ENCODE data around the gene HPS4.

Gene HPS4

GRCh38 chr22:26433805-26434204, 49.8 kb downstream of the HPS4 start:
- H3K4me3 ChIP-seq (ENCODE audit: control insufficient read depth, low read depth, low read length): no peak overlapping the region
- no peak for TF ChIP-seq CTCF (IDR thresholded peaks at IDR 0.05; ENCODE audit: control insufficient read depth, insufficient read depth, low read depth, low read length, missing control alignments)
- no peak for DNase-seq (ENCODE audit: low read depth)

GRCh38 chr22:26432619-26433311, 50.8 kb downstream of the HPS4 start:
- DNase-seq (ENCODE audit: low read depth): no peak
- no peak overlapping the region for H3K4me3 ChIP-seq (ENCODE audit: control insufficient read depth, low read depth, low read length)
- TF ChIP-seq CTCF (IDR thresholded peaks at IDR 0.05; ENCODE audit: control insufficient read depth, insufficient read depth, low read depth, low read length, missing control alignments): no peak

- H3K4me3 ChIP-seq (ENCODE audit: control insufficient read depth, low read depth, low read length): no peak overlapping the region
- no peak for DNase-seq (ENCODE audit: low read depth)
- no peak for TF ChIP-seq CTCF (IDR thresholded peaks at IDR 0.05; ENCODE audit: control insufficient read depth, insufficient read depth, low read depth, low read length, missing control alignments)
Observed at GRCh38 chr22:26431261-26431995, 52.2 kb downstream of the HPS4 start.

GRCh38 chr22:26430600-26430999, 53.0 kb downstream of the HPS4 start:
- no peak for TF ChIP-seq CTCF (IDR thresholded peaks at IDR 0.05; ENCODE audit: control insufficient read depth, insufficient read depth, low read depth, low read length, missing control alignments)
- H3K4me3 ChIP-seq (ENCODE audit: control insufficient read depth, low read depth, low read length): no peak overlapping the region
- DNase-seq (ENCODE audit: low read depth): no peak

GRCh38 chr22:26429458-26430286, 53.9 kb downstream of the HPS4 start:
- peak overlapping the region; percentile 48 for H3K4me3 ChIP-seq (ENCODE audit: control insufficient read depth, low read depth, low read length)
- TF ChIP-seq CTCF (IDR thresholded peaks at IDR 0.05; ENCODE audit: control insufficient read depth, insufficient read depth, low read depth, low read length, missing control alignments): no peak
- DNase-seq (ENCODE audit: low read depth): no peak
